Endothelial cell of umbilical vein (primary cell): ENCODE results near the gene VCL.

Experiments used
- CTCF ChIP-seq, 2 donors: IDR thresholded peaks; 1 replicate in 1 of 2; 2 replicates in 1 of 2; pipeline ENCODE4 v1.5.1; 2011; ENCODE audit warnings: low read length in 2 of 2, mild to moderate bottlenecking in 2 of 2, moderate library complexity in 2 of 2, control low read depth in 1 of 2, inconsistent platforms in 1 of 2, low read depth in 1 of 2; ENCODE audit not compliant: insufficient read depth in 1 of 2; ENCODE audit errors: extremely low read depth in 1 of 2
- EZH2 ChIP-seq: IDR thresholded peaks from 2 replicates; pipeline ENCODE4 v1.6.1; 2012; ENCODE audit warnings: borderline replicate concordance, low read depth, mild to moderate bottlenecking, moderate library complexity, low read length, inconsistent platforms; ENCODE audit not compliant: severe bottlenecking
- FOS ChIP-seq: IDR thresholded peaks from 2 replicates; pipeline ENCODE4 v1.6.1; 2011; ENCODE audit warnings: mild to moderate bottlenecking, low read length, moderate library complexity, borderline replicate concordance; ENCODE audit not compliant: insufficient read depth
- GATA2 ChIP-seq: IDR thresholded peaks from 2 replicates; pipeline ENCODE4 v1.7.0; 2011; ENCODE audit warnings: low read depth, mild to moderate bottlenecking, moderate library complexity, mixed read lengths, low read length; ENCODE audit not compliant: insufficient read length, insufficient read depth
- JUN ChIP-seq: IDR thresholded peaks from 2 replicates; pipeline ENCODE4 v1.6.1; 2011; ENCODE audit warnings: borderline replicate concordance, low read depth; ENCODE audit not compliant: insufficient read length, insufficient read depth
- MAX ChIP-seq: IDR thresholded peaks from 2 replicates; pipeline ENCODE4 v1.6.1; 2011; ENCODE audit not compliant: insufficient read depth, insufficient read length
- MYC ChIP-seq: IDR thresholded peaks from one replicate; pipeline ENCODE4 v1.6.1; 2011; ENCODE audit warnings: mild to moderate bottlenecking, low read depth, low read length
- POLR2A ChIP-seq: IDR thresholded peaks from 2 replicates; pipeline ENCODE4 v1.6.1; 2012; ENCODE audit warnings: low read depth, mild to moderate bottlenecking, control low read depth, low read length
- POLR2AphosphoS5 ChIP-seq: IDR thresholded peaks from 2 replicates; pipeline ENCODE4 v1.6.1; 2012; ENCODE audit warnings: low read depth, mild to moderate bottlenecking, control low read depth, low read length, moderate library complexity; ENCODE audit not compliant: insufficient read depth

- TF ChIP-seq CTCF (IDR thresholded peaks at IDR 0.05; ENCODE audit: extremely low read depth in 1 of 2, insufficient read depth in 1 of 2, low read depth in 1 of 2, low read length in 2 of 2) (no peak), FOS (no peak), POLR2A (no peak), EZH2 (no peak), POLR2AphosphoS5 (no peak), MYC (no peak), GATA2 (no peak), JUN (no peak), MAX (no peak)
Measured at GRCh38 chr10:74061104-74061503, 63.2 kb downstream of the VCL start.
